HAP-1 (cell line): ENCODE measurements around the gene TRPM6.
"Not testable (repeated sequence)": the region's sequence is repeated elsewhere in the genome, so short reads cannot be mapped to it uniquely, and the experiment has no call there.

Source experiments
- DNase-seq, 2 experiments: peaks; one replicate each; pipeline ENCODE4 v3.0.0-alpha.2; 2016 to 2020; ENCODE audit warnings: low spot score in 2 of 2
- H3K27me3 ChIP-seq: fragments of 250-450 bp; sonication (Bioruptor Pico); 2 replicates; pipeline ENCODE4 v1.5.1; 2020; ENCODE audit warnings: low read depth, mild to moderate bottlenecking, moderate library complexity
- H3K36me3 ChIP-seq: fragments of 250-450 bp; sonication (Bioruptor Pico); replicated peaks from 2 replicates; pipeline ENCODE4 v1.5.1; 2020; ENCODE audit warnings: mild to moderate bottlenecking
- H3K4me1 ChIP-seq: fragments of 250-450 bp; sonication (Bioruptor Pico); 2 replicates; pipeline ENCODE4 v1.5.1; 2020; ENCODE audit warnings: mild to moderate bottlenecking
- H3K4me3 ChIP-seq: fragments of 250-450 bp; sonication (Bioruptor Pico); 2 replicates; pipeline ENCODE4 v1.5.1; 2020; ENCODE audit warnings: mild to moderate bottlenecking, moderate library complexity
- H3K9me3 ChIP-seq: fragments of 250-450 bp; sonication (Bioruptor Pico); 2 replicates; pipeline ENCODE4 v1.5.1; 2020; ENCODE audit warnings: mild to moderate bottlenecking, moderate library complexity
- in situ Hi-C: fragments of 300-500 bp; cut with MboI; formaldehyde crosslinking; loops from 3 replicates; pipeline ENCODE4 v1.14.3; 2020; ENCODE audit warnings: low sequenced_read_pairs, inconsistent platforms, mixed read lengths

The TRPM6 gene

DNA sequence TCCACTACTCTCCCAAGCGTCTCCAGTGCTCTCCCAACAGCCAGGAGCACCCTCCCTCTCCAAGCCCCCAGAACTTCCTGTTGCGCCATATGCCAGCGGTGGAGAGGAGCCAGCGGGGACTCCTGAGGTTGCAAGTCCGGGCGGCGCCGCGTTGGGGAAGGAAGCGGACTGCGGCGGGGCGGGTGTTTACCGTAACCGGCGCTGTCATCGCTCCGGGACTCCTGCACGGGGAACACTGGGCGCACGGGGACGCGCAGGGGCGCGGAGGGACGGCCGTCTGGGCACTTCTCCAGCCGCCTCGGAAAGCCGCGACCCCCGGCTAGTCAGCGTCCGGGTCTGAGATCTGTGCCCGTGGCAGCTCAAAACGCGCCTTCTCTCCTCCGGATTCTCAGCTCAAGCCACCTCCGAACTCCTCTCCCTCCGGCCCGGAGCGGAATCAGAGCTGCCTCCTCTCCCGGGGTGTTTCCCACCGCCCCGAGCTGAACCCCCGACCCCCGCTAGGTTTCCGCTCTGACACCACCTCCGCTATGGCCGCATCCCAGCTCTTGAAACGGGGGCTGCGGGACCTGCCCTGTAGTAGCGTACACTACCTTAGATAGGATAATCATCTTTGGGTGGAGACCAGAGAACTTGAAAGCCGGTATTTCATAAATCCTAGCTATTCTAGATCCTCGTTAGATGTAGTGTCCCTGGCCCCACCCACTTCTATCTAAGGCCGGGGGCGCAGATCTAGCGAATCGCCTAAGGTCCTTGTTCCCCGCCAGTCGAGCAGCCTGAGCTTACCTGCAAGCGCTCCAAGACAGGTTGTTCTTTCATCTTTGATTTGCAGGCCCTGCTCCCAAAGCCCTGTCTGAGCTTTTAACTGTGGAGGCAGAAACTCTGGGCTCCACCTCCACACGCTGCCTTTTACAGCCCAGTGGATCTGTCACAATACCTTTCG, at the start of gene TRPM6:
TRPM6 (minus strand) TSS at position 881 of the 940 bp plus-strand sequence; CDS start at position 816, 65 bp downstream.
- H3K27me3 ChIP-seq: peaks cover 3% of the 10 kb centered on the region; the same call in 1 of the 2 replicates
- H3K9me3 ChIP-seq: no peaks in the 10 kb centered on the region
- in situ Hi-C loops: loop anchor here (10.0 kb wide), 1 partner anchor 57 kb away; no protein-coding TSS in a partner anchor
- DNase-seq: peak; percentile 43 to 71
- H3K4me1 ChIP-seq: no peaks in the 10 kb centered on the region; the same call in 1 of the 2 replicates
- no peaks in the 10 kb centered on the region for H3K36me3 ChIP-seq
- H3K4me3 ChIP-seq: peak within 1 kb of the TSS; percentile 59

GRCh38 chr9:74935008-74935407, 47.3 kb upstream of the TRPM6 start:
- no peaks in the 10 kb centered on the region for H3K9me3 ChIP-seq
- no peak overlapping the region for H3K4me3 ChIP-seq
- H3K36me3 ChIP-seq: no peaks in the 10 kb centered on the region
- DNase-seq: no peak
- in situ Hi-C loops: no loop called here
- no peaks in the 10 kb centered on the region for H3K27me3 ChIP-seq
- no peaks in the 10 kb centered on the region for H3K4me1 ChIP-seq

- no peak overlapping the region for H3K4me3 ChIP-seq
- no peaks in the 10 kb centered on the region for H3K4me1 ChIP-seq
- no peaks in the 10 kb centered on the region for H3K9me3 ChIP-seq
- in situ Hi-C loops: no loop called here
- no peak for DNase-seq
- H3K27me3 ChIP-seq: no peaks in the 10 kb centered on the region
- H3K36me3 ChIP-seq: no peaks in the 10 kb centered on the region
These were observed 34.0 kb upstream of the TRPM6 start for GRCh38 chr9:74921737-74922136.

- H3K27me3 ChIP-seq: no peaks in the 10 kb centered on the region
- in situ Hi-C loops: no loop called here
These were observed 33.4 kb upstream of the TRPM6 start for GRCh38 chr9:74920944-74921626.

GRCh38 chr9:74910036-74910435, 22.3 kb upstream of the TRPM6 start:
- H3K36me3 ChIP-seq: no peaks in the 10 kb centered on the region
- H3K4me3 ChIP-seq: no peak overlapping the region
- no peaks in the 10 kb centered on the region for H3K9me3 ChIP-seq
- no peaks in the 10 kb centered on the region for H3K4me1 ChIP-seq
- DNase-seq: no peak
- in situ Hi-C loops: no loop called here
- H3K27me3 ChIP-seq: no peaks in the 10 kb centered on the region

More at GRCh38 chr9:74920944-74921626, 33.4 kb upstream of the TRPM6 start:
- no peaks in the 10 kb centered on the region for H3K36me3 ChIP-seq
- H3K9me3 ChIP-seq: no peaks in the 10 kb centered on the region
- no peak overlapping the region for H3K4me3 ChIP-seq
- DNase-seq: no peak
- H3K4me1 ChIP-seq: no peaks in the 10 kb centered on the region

DNA sequence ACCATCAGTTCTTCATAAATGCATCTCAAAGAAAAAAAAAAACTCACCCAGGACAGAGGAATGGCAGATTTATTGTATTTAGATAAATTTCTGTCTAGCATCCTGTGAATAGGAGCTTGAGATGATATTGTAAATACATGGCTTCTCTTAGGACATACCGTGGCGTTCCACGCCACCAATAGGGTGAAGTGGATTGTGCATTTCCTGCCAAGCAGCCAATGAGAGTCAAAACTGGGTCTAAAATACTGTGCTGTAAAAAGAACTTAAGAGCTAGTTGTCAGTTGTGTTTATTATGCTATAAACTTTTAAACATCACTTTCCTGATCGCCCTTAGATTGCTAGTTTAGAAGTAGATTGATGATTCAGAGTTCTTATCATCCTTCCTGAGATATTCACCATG, 20.9 kb upstream of the TRPM6 start:
- no peaks in the 10 kb centered on the region for H3K27me3 ChIP-seq
- no peak for DNase-seq
- no peaks in the 10 kb centered on the region for H3K4me1 ChIP-seq
- in situ Hi-C loops: no loop called here
- no peak overlapping the region for H3K4me3 ChIP-seq
- H3K9me3 ChIP-seq: no peaks in the 10 kb centered on the region
- no peaks in the 10 kb centered on the region for H3K36me3 ChIP-seq

- H3K4me1 ChIP-seq: no peaks in the 10 kb centered on the region
- no peaks in the 10 kb centered on the region for H3K27me3 ChIP-seq
- in situ Hi-C loops: no loop called here
- H3K9me3 ChIP-seq: no peaks in the 10 kb centered on the region
- no peaks in the 10 kb centered on the region for H3K36me3 ChIP-seq
- no peak overlapping the region for H3K4me3 ChIP-seq
- DNase-seq: no peak
These were observed 19.4 kb upstream of the TRPM6 start for GRCh38 chr9:74907085-74907484.

- H3K4me1 ChIP-seq: no peaks in the 10 kb centered on the region
- H3K9me3 ChIP-seq: no peaks in the 10 kb centered on the region
- H3K36me3 ChIP-seq: no peaks in the 10 kb centered on the region
- in situ Hi-C loops: no loop called here
- no peak for DNase-seq
- no peak overlapping the region for H3K4me3 ChIP-seq
- H3K27me3 ChIP-seq: no peaks in the 10 kb centered on the region
These were observed 13.3 kb upstream of the TRPM6 start for GRCh38 chr9:74901001-74901400.

DNA sequence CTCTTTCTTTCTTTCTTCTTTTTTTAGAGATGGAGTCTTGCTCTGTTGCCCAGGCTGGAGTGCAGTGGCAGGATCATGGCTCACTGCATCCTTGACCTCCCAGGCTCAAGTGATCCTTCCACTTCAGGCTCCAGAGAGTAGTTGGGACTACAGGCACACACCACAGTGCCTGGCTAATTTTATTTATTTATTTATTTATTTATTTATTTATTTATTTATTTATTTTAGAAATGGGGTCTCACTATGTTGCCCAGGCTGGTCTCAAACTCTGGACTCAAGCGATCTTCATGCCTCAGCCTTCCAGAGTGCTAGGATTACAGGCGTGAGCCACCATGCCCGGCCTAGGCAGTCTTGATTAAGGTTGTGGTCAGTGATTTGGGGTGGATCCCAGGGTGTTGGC, 728 bp upstream of the TRPM6 start:
- not testable (repeated sequence) for H3K4me1 ChIP-seq, H3K36me3 ChIP-seq, H3K27me3 ChIP-seq, H3K9me3 ChIP-seq, DNase-seq, H3K4me3 ChIP-seq
- in situ Hi-C loops: loop anchor here (10.0 kb wide), 1 partner anchor 56 kb away; no protein-coding TSS in a partner anchor

DNA sequence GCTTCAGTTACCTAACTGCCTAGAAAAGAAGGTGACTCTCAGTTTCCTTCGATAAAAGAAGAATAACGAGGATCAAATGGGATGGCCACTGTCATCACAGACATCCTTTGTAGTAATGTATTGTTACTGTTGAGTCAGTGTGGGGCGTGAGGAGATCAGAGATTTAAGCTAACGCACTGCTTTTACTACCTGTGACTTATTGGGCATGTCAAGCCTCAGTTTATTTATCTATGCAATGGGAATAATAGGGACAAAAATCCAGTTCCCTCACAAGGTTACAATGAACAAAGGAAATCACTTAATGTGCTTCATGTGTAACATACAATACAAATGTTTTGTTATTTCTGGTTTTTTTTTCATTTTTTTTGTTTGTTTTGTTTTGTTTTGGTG, 255 bp upstream of the TRPM6 start:
- Histone ChIP-seq H3K9me3 (no peaks in the 10 kb centered on the region), H3K4me1 (no peaks in the 10 kb centered on the region; the same call in 1 of the 2 replicates), H3K27me3 (no peaks in the 10 kb centered on the region), H3K36me3 (no peaks in the 10 kb centered on the region), H3K4me3 (peak overlapping the region; percentile 59)
- in situ Hi-C loops: loop anchor here (10.0 kb wide), 1 partner anchor 57 kb away; no protein-coding TSS in a partner anchor
- no peak for DNase-seq

- H3K4me3 ChIP-seq: no peak overlapping the region
- no peaks in the 10 kb centered on the region for H3K9me3 ChIP-seq
- H3K4me1 ChIP-seq: no peaks in the 10 kb centered on the region
- H3K36me3 ChIP-seq: no peaks in the 10 kb centered on the region
- DNase-seq: no peak
- no peaks in the 10 kb centered on the region for H3K27me3 ChIP-seq
- in situ Hi-C loops: loop anchor here (10.0 kb wide), 1 partner anchor 198 kb away; no protein-coding TSS in a partner anchor
These were observed 11.3 kb downstream of the TRPM6 start for GRCh38 chr9:74876382-74876949.

DNA sequence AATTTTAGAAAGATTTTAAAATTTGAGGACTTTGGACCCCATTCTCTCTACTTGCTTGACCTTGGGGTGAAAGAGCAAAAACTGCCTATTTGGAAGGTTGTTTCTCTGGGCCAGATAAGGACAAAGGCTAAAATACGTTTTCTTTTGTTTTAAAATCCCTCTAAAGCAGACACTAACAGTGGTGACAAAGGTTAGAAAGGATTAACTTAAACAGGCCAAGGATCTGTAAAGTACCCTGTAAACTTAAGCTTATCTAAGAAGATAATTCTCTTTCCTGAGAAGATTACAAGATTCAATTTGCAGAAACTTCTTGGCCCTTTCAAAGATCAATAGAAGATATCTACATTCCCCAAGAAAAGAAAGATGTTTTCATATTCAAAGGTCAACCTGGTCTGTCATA, 12.1 kb downstream of the TRPM6 start:
- Histone ChIP-seq H3K4me3 (no peak overlapping the region), H3K9me3 (no peaks in the 10 kb centered on the region), H3K27me3 (no peaks in the 10 kb centered on the region), H3K4me1 (no peaks in the 10 kb centered on the region), H3K36me3 (no peaks in the 10 kb centered on the region)
- no peak for DNase-seq
- in situ Hi-C loops: loop anchor here (10.0 kb wide), 1 partner anchor 199 kb away; no protein-coding TSS in a partner anchor

- Histone ChIP-seq H3K36me3 (no peaks in the 10 kb centered on the region), H3K27me3 (no peaks in the 10 kb centered on the region), H3K4me3 (no peak overlapping the region), H3K9me3 (no peaks in the 10 kb centered on the region), H3K4me1 (no peaks in the 10 kb centered on the region)
- in situ Hi-C loops: loop anchor here (10.0 kb wide), 1 partner anchor 201 kb away; no protein-coding TSS in a partner anchor
- DNase-seq: no peak
These were observed 13.5 kb downstream of the TRPM6 start for GRCh38 chr9:74874220-74874619.
